HEK293 (cell line): ENCODE measurements around the gene NARF.

Source experiments
- CTCF ChIA-PET: fragments of 350-600 bp; formaldehyde crosslinking; extraction: SDS; loops from one replicate; lab custom pipeline; 2021; ENCODE audit warnings: antibody characterized with exemption; lab: Yijun Ruan, JAX
- POLR2A ChIA-PET: fragments of 300-600 bp; formaldehyde crosslinking; extraction: SDS; loops from one replicate; lab custom pipeline; 2020; ENCODE audit warnings: antibody characterized with exemption, inconsistent platforms; lab: Yijun Ruan, JAX
- H3K27ac ChIP-seq: fragments of 200-500 bp; sonication (Bioruptor generic); 2 replicates; pipeline ENCODE4 v1.5.1; 2014; ENCODE audit warnings: low read depth, low read length, control low read depth, inconsistent platforms; ENCODE audit errors: extremely low read depth
- H3K36me3 ChIP-seq, 2 experiments: fragments of 200-500 bp in 1 of 2; sonication (Bioruptor generic) in 1 of 2; 1 replicate in 1 of 2; 2 replicates in 1 of 2; pipeline ENCODE4 v1.5.1; 2014 to 2017; ENCODE audit warnings: inconsistent platforms in 2 of 2, low read length in 2 of 2; ENCODE audit not compliant: control insufficient read depth in 2 of 2, insufficient read depth in 1 of 2
- H3K4me1 ChIP-seq: fragments of 200-500 bp; sonication (Bioruptor generic); 2 replicates; pipeline ENCODE4 v1.5.1; 2014; ENCODE audit warnings: mild to moderate bottlenecking, low read length, inconsistent platforms; ENCODE audit not compliant: control insufficient read depth, insufficient read depth
- H3K4me3 ChIP-seq: 2 replicates; pipeline ENCODE4 v1.5.1; 2011; ENCODE audit warnings: low read depth, mild to moderate bottlenecking, control low read depth, low read length, moderate library complexity
- H3K9me3 ChIP-seq: fragments of 200-500 bp; sonication (Bioruptor generic); 2 replicates; pipeline ENCODE4 v1.5.1; 2014; ENCODE audit warnings: low read depth, low read length, inconsistent platforms; ENCODE audit not compliant: control insufficient read depth, insufficient read depth
- HOXA7 ChIP-seq: sonication (generic); formaldehyde crosslinking; IDR thresholded peaks from 2 replicates; pipeline ENCODE4 v1.8.1; 2022; ENCODE audit warnings: missing genetic modification reagents, borderline replicate concordance
- KLF7 ChIP-seq: fragments of 450-650 bp; formaldehyde crosslinking; IDR thresholded peaks from 2 replicates; pipeline ENCODE4 v1.5.1; 2016; ENCODE audit warnings: missing biosample characterization, missing genetic modification characterization, borderline replicate concordance
- MZF1 ChIP-seq: fragments of 450-650 bp; formaldehyde crosslinking; IDR thresholded peaks from 2 replicates; pipeline ENCODE4 v1.5.1; 2017; ENCODE audit warnings: missing biosample characterization, missing genetic modification characterization, borderline replicate concordance
- REPIN1 ChIP-seq: fragments of 450-650 bp; formaldehyde crosslinking; IDR thresholded peaks from 2 replicates; pipeline ENCODE4 v1.5.1; 2017; ENCODE audit warnings: missing biosample characterization, missing genetic modification characterization, low read depth
- ZIC2 ChIP-seq: fragments of 450-650 bp; formaldehyde crosslinking; IDR thresholded peaks from 2 replicates; pipeline ENCODE4 v1.5.1; 2016; ENCODE audit warnings: missing biosample characterization, missing genetic modification characterization
- ZNF10 ChIP-seq: fragments of 450-650 bp; formaldehyde crosslinking; IDR thresholded peaks from 2 replicates; pipeline ENCODE4 v1.5.1; 2017; ENCODE audit warnings: missing biosample characterization, missing genetic modification characterization
- ZNF112 ChIP-seq: fragments of 450-650 bp; formaldehyde crosslinking; IDR thresholded peaks from 2 replicates; pipeline ENCODE4 v1.5.0; 2017; ENCODE audit warnings: missing biosample characterization, missing genetic modification characterization
- ZNF169 ChIP-seq: fragments of 450-650 bp; formaldehyde crosslinking; IDR thresholded peaks from 2 replicates; pipeline ENCODE4 v1.5.1; 2016; ENCODE audit warnings: missing biosample characterization, missing genetic modification characterization
- ZNF221 ChIP-seq: fragments of 450-650 bp; formaldehyde crosslinking; IDR thresholded peaks from 2 replicates; pipeline ENCODE4 v1.5.1; 2017; ENCODE audit warnings: missing biosample characterization, missing genetic modification characterization, borderline replicate concordance
- ZNF26 ChIP-seq: fragments of 450-650 bp; formaldehyde crosslinking; IDR thresholded peaks from 2 replicates; pipeline ENCODE4 v1.5.1; 2016; ENCODE audit warnings: missing biosample characterization, missing genetic modification characterization
- ZNF302 ChIP-seq: fragments of 450-650 bp; formaldehyde crosslinking; IDR thresholded peaks from 2 replicates; pipeline ENCODE4 v1.5.1; 2016; ENCODE audit warnings: missing biosample characterization, missing genetic modification characterization, low read depth
- ZNF341 ChIP-seq: fragments of 450-650 bp; formaldehyde crosslinking; IDR thresholded peaks from 2 replicates; pipeline ENCODE4; 2016; ENCODE audit warnings: low read depth, missing biosample characterization, missing genetic modification characterization
- ZNF350 ChIP-seq: fragments of 450-650 bp; formaldehyde crosslinking; IDR thresholded peaks from 2 replicates; pipeline ENCODE4 v1.5.0; 2017; ENCODE audit warnings: missing biosample characterization, mild to moderate bottlenecking, missing genetic modification characterization
- ZNF416 ChIP-seq: fragments of 450-650 bp; formaldehyde crosslinking; IDR thresholded peaks from 2 replicates; pipeline ENCODE4 v1.5.1; 2016; ENCODE audit warnings: missing biosample characterization, missing genetic modification characterization
- ZNF654 ChIP-seq: fragments of 450-650 bp; formaldehyde crosslinking; IDR thresholded peaks from 2 replicates; pipeline ENCODE4 v1.5.1; 2016; ENCODE audit warnings: low read depth, missing biosample characterization, missing genetic modification characterization
- ZNF677 ChIP-seq: fragments of 450-650 bp; IDR thresholded peaks from 2 replicates; pipeline ENCODE4 v1.5.0; 2018; ENCODE audit warnings: missing biosample characterization, mild to moderate bottlenecking, missing genetic modification characterization, moderate library complexity
- ZNF843 ChIP-seq: fragments of 450-650 bp; formaldehyde crosslinking; IDR thresholded peaks from 2 replicates; pipeline ENCODE4 v1.5.1; 2016; ENCODE audit warnings: missing biosample characterization, missing genetic modification characterization
- TF ChIP-seq, protein P1 (sequence below): fragments of 450-650 bp; formaldehyde crosslinking; IDR thresholded peaks from 2 replicates; pipeline ENCODE4 v1.5.1; 2016; ENCODE audit warnings: missing biosample characterization, missing genetic modification characterization, borderline replicate concordance

NARF gene

GRCh38 chr17:82479602-82480001 is 21.1 kb downstream of the NARF start:
- H3K36me3 ChIP-seq, result peaks cover 28 to 91% of the 10 kb centered on the region in 2 experiments
- no peak overlapping the region for H3K4me3 ChIP-seq
- POLR2A ChIA-PET, result interaction anchor here (0.6 kb wide), 1 partner anchor 75 kb away, joined by 3 read pairs; no protein-coding TSS in a partner anchor
- no peak overlapping the region for H3K27ac ChIP-seq
- peak; percentile 29; the same call in 1 of the 2 replicates for TF ChIP-seq ZNF341 (tag by site-specific recombination)
- no peak for TF ChIP-seq ZNF302
- CTCF ChIA-PET, result interaction anchor here (0.9 kb wide), 1 partner anchor 15 kb away, joined by 5 read pairs; no protein-coding TSS in a partner anchor
- no peaks in the 10 kb centered on the region for H3K9me3 ChIP-seq
- H3K4me1 ChIP-seq, result no peaks in the 10 kb centered on the region

- Histone ChIP-seq H3K36me3 (peaks cover 32 to 90% of the 10 kb centered on the region in 2 experiments), H3K4me1 (no peaks in the 10 kb centered on the region), H3K9me3 (no peaks in the 10 kb centered on the region), H3K27ac (no peak overlapping the region), H3K4me3 (no peak overlapping the region)
- ChIA-PET POLR2A (interaction anchor here (0.6 to 0.7 kb wide), 2 partner anchors 74 to 111 kb away, joined by 3 to 4 read pairs; no protein-coding TSS in a partner anchor), CTCF (interaction anchor here (0.7 to 0.9 kb wide), 3 partner anchors 11 to 23 kb away, joined by 3 to 5 read pairs (median 5); no protein-coding TSS in a partner anchor)
- TF ChIP-seq ZNF112 (tag by site-specific recombination) (no peak), KLF7 (tag by site-specific recombination) (no peak)
These were observed 21.8 kb downstream of the NARF start for GRCh38 chr17:82480318-82480717.

- no peaks in the 10 kb centered on the region for H3K4me1 ChIP-seq
- ChIA-PET POLR2A (no interaction called here), CTCF (interaction anchor here (0.7 kb wide), 1 partner anchor 71 kb away, joined by 3 read pairs; no protein-coding TSS in a partner anchor)
- no peaks in the 10 kb centered on the region for H3K9me3 ChIP-seq
- TF ChIP-seq ZNF416 (tag by site-specific recombination), result no peak
- peak; percentile 51 for TF ChIP-seq ZIC2 (tag by site-specific recombination)
- TF ChIP-seq, protein P1, sequence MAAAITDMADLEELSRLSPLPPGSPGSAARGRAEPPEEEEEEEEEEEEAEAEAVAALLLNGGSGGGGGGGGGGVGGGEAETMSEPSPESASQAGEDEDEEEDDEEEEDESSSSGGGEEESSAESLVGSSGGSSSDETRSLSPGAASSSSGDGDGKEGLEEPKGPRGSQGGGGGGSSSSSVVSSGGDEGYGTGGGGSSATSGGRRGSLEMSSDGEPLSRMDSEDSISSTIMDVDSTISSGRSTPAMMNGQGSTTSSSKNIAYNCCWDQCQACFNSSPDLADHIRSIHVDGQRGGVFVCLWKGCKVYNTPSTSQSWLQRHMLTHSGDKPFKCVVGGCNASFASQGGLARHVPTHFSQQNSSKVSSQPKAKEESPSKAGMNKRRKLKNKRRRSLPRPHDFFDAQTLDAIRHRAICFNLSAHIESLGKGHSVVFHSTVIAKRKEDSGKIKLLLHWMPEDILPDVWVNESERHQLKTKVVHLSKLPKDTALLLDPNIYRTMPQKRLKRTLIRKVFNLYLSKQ (tag by site-specific recombination), result no peak
- no peak overlapping the region for H3K4me3 ChIP-seq
- peaks cover 31 to 96% of the 10 kb centered on the region in 2 experiments for H3K36me3 ChIP-seq
- H3K27ac ChIP-seq, result no peak overlapping the region
These were observed 24.7 kb downstream of the NARF start for GRCh38 chr17:82483204-82483660.

- no peaks in the 10 kb centered on the region for H3K4me1 ChIP-seq
- ChIA-PET POLR2A (interaction anchor here (1.6 kb wide), 1 partner anchor 36 kb away, joined by 3 read pairs; the partner anchor contains the start of gene FOXK2), CTCF (interaction anchor here (0.6 kb wide), 1 partner anchor 12 kb away, joined by 3 read pairs; no protein-coding TSS in a partner anchor)
- no peak overlapping the region for H3K27ac ChIP-seq
- no peaks in the 10 kb centered on the region for H3K9me3 ChIP-seq
- no peak overlapping the region for H3K4me3 ChIP-seq
- TF ChIP-seq ZNF221 (tag by site-specific recombination) (no peak), ZNF677 (tag by site-specific recombination) (no peak), ZNF169 (tag by site-specific recombination) (no peak)
- H3K36me3 ChIP-seq, result peaks cover 37 to 96% of the 10 kb centered on the region in 2 experiments
These were observed 25.3 kb downstream of the NARF start for GRCh38 chr17:82483836-82484235.

- Histone ChIP-seq H3K4me3 (no peak overlapping the region), H3K36me3 (peaks cover 35 to 78% of the 10 kb centered on the region in 2 experiments), H3K9me3 (no peaks in the 10 kb centered on the region), H3K27ac (no peak overlapping the region), H3K4me1 (no peaks in the 10 kb centered on the region)
- ChIA-PET POLR2A (no interaction called here), CTCF (interaction anchor here (0.5 to 0.6 kb wide), 2 partner anchors 34 to 67 kb away, joined by 3 to 5 read pairs; no protein-coding TSS in a partner anchor)
- TF ChIP-seq ZNF341 (tag by site-specific recombination) (no peak), ZNF350 (tag by site-specific recombination) (no peak), REPIN1 (tag by site-specific recombination) (no peak), ZNF10 (tag by site-specific recombination) (no peak), MZF1 (tag by site-specific recombination) (no peak), ZNF26 (tag by site-specific recombination) (no peak), ZNF654 (tag by site-specific recombination) (no peak), HOXA7 (no peak), ZNF843 (tag by site-specific recombination) (no peak)
These were observed 27.9 kb downstream of the NARF start for GRCh38 chr17:82486231-82487094.
